Right lobe of liver (tissue), 6 donors: ENCODE measurements around the gene VDR. TPM values are rescaled to one million over a fixed set of nuclear protein-coding genes. Genes with fewer than 3 reads are reported as not detected.

Experiments
- ATAC-seq, 4 donors: fragments of 200-7000 bp; cut with Tn5 transposase; one replicate each; pipeline ENCODE4 v1.9.1; 2020; ENCODE audit warnings: mild to moderate bottlenecking in 4 of 4, moderate library complexity in 4 of 4
- DNase-seq, 3 donors: peaks; one replicate each; pipeline ENCODE4 v3.0.0-alpha.2; 2020
- H3K27ac ChIP-seq, 3 donors: fragments of 200-600 bp; one replicate each; pipeline ENCODE4 v1.8.0; 2022
- H3K27me3 ChIP-seq, 2 donors: fragments of 200-600 bp; one replicate each; pipeline ENCODE4 v1.8.0; 2022
- H3K36me3 ChIP-seq, 4 donors: fragments of 200-600 bp; sonication (generic) in 1 of 4; one replicate each; pipeline versions ENCODE4 v1.5.1 to v1.8.0; 2017 to 2022; ENCODE audit warnings: control low read depth in 1 of 4
- H3K4me1 ChIP-seq, 4 donors: fragments of 200-600 bp; sonication (generic) in 1 of 4; one replicate each; pipeline versions ENCODE4 v1.5.1 to v1.8.0; 2017 to 2022; ENCODE audit warnings: control low read depth in 1 of 4
- H3K4me3 ChIP-seq, 3 donors: fragments of 200-600 bp; one replicate each; pipeline ENCODE4 v1.8.0; 2022
- H3K9me3 ChIP-seq, 4 donors: fragments of 200-600 bp; sonication (generic) in 1 of 4; one replicate each; pipeline versions ENCODE4 v1.5.1 to v1.8.0; 2017 to 2022; ENCODE audit warnings: control low read depth in 1 of 4
- CTCF ChIP-seq, 4 donors: fragments of 200-600 bp in 3 of 4; fragments of 450-650 bp in 1 of 4; IDR thresholded peaks; one replicate each; pipeline versions ENCODE4 v1.5.1 to v1.8.0; 2016 to 2022; ENCODE audit warnings: antibody characterized with exemption in 4 of 4, mild to moderate bottlenecking in 2 of 4
- POLR2A ChIP-seq: fragments of 450-650 bp; IDR thresholded peaks from one replicate; pipeline ENCODE4 v1.6.1; 2017; ENCODE audit warnings: antibody characterized with exemption, mild to moderate bottlenecking
- WGBS: methylation state at CpG from one replicate; pipeline ENCODE4 v1.1.6; 2018; ENCODE audit warnings: low coverage, low lambda C conversion rate; ENCODE audit not compliant: insufficient coverage; ENCODE audit errors: missing lambda C conversion rate; 5-methylcytosine and 5-hydroxymethylcytosine counted together
- intact Hi-C, 2 donors: fragments of 100-400 bp; cut with DNase I; formaldehyde crosslinking; loops; one replicate each; pipeline versions ENCODE4 v1.11.2 to v1.14.1; 2022
- total RNA-seq, 6 experiments: library from RNA; depleted of rRNA in 2 of 6; stranded (reverse); fragments of >200 nt in 2 of 6; fragmentation: NEBNext Ultra II Directional in 3 of 6; extraction: Animal tissue kit (Norgen Biotek cat#: 25700) in 3 of 6; gene quantifications; one replicate each; pipeline versions ENCODE4 v1.1.0 to v1.2.4, GENCODE V29; 2016 to 2023
- donor health status: DM: no; HTN: yes; CAD: no.
- donor health status: DM: no; HTN: no; CAD: no.
- donor health status: DM: no; HTN: no; CAD: no.
- donor health status: DM: no; HTN: yes; CAD: no.
- donor health status: DM: no; HTN: yes; CAD: no.

VDR gene
- total RNA-seq, 6 experiments from 2014 or later, result 0.18 to 1.2 (median 0.39) TPM

GRCh38 chr12:47794679-47795078, 110.1 kb downstream of the VDR start:
- Histone ChIP-seq H3K4me1 (no peaks in the 10 kb centered on the region), H3K4me3 (no peak overlapping the region), H3K27me3 (no peaks in the 10 kb centered on the region), H3K9me3 (no peaks in the 10 kb centered on the region), H3K27ac (no peak overlapping the region), H3K36me3 (peaks cover 0 to 6% (median 3%) of the 10 kb centered on the region in 4 donors)
- no CpG with 5 or more reads among the region's 9 CpGs for WGBS
- TF ChIP-seq CTCF (IDR thresholded peaks at IDR 0.05) (no peak), POLR2A (no peak)
- intact Hi-C loops, result loop anchor here (5.0 kb wide), 2 partner anchors 43 to 163 kb away; no protein-coding TSS in a partner anchor
- ATAC-seq (no peak), DNase-seq (peak in 1 of 3 donors; percentile 19)

GRCh38 chr12:47793015-47793681, 111.6 kb downstream of the VDR start:
- Histone ChIP-seq H3K27me3 (no peaks in the 10 kb centered on the region), H3K4me3 (no peak overlapping the region), H3K4me1 (no peaks in the 10 kb centered on the region), H3K27ac (no peak overlapping the region), H3K36me3 (peaks cover 0 to 11% (median 3%) of the 10 kb centered on the region in 4 donors), H3K9me3 (no peaks in the 10 kb centered on the region)
- ATAC-seq, result no peak
- no peak for DNase-seq
- WGBS, result 100% methylated on average over 1 of the region's 15 CpGs
- TF ChIP-seq POLR2A, result no peak
- no peak for TF ChIP-seq CTCF (IDR thresholded peaks at IDR 0.05)
- intact Hi-C loops, result no loop called here

- Histone ChIP-seq H3K36me3 (peaks cover 0 to 20% (median 3%) of the 10 kb centered on the region in 4 donors), H3K4me1 (no peaks in the 10 kb centered on the region), H3K9me3 (no peaks in the 10 kb centered on the region), H3K4me3 (no peak overlapping the region), H3K27ac (no peak overlapping the region), H3K27me3 (no peaks in the 10 kb centered on the region)
- ATAC-seq (no peak), DNase-seq (peak in 1 of 3 donors; percentile 43)
- intact Hi-C loops, result no loop called here
- TF ChIP-seq POLR2A (no peak), CTCF (IDR thresholded peaks at IDR 0.05) (no peak)
- WGBS, result 80% methylated on average over 1 of the region's 16 CpGs
Observed at GRCh38 chr12:47791874-47792273, 112.9 kb downstream of the VDR start.

Other genes with a start within 250 kb of the VDR start
- gene RPAP3, start 199.0 kb downstream of the VDR start, total RNA-seq, result 10 to 100 TPM in 3 of 6 experiments, 1 to 10 TPM in 3; 6.9 to 13.2 (median 10.4) TPM
- not detected for gene ENDOU, start 179.5 kb downstream of the VDR start, total RNA-seq
- 1 to 10 TPM in 5 of 6 experiments, under 1 TPM in 1; 0.81 to 4.6 (median 2.6) TPM for gene RAPGEF3, start 146.1 kb downstream of the VDR start, total RNA-seq
- 10 to 100 TPM; 12.4 to 20.4 (median 18.0) TPM for gene SLC48A1, start 131.8 kb downstream of the VDR start, total RNA-seq
- 10 to 100 TPM in 2 of 6 experiments, 1 to 10 TPM in 4; 6.6 to 18.8 (median 8.4) TPM for gene HDAC7, start 85.1 kb downstream of the VDR start, total RNA-seq
- gene TMEM106C, start 58.6 kb upstream of the VDR start, total RNA-seq, result 10 to 100 TPM; 13.8 to 55.6 (median 34.7) TPM
- gene COL2A1, start 99.5 kb upstream of the VDR start, total RNA-seq, result not detected
- 1 to 10 TPM; 3.6 to 6.5 (median 5.1) TPM for gene SENP1, start 201.1 kb upstream of the VDR start, total RNA-seq
- 1 to 10 TPM; 4.6 to 8.9 (median 7.8) TPM for gene PFKM, start 214.4 kb upstream of the VDR start, total RNA-seq